Measurements from ENCODE around the gene FAM98B. TPM values are rescaled to one million over a fixed set of nuclear protein-coding genes. Genes with fewer than 3 reads are reported as not detected.

FAM98B gene
- total and polyA plus RNA-seq, 10 of the 15 experiments (the other 5 are each of a cell fraction or from before 2014, with no cell fraction given) = 1.3 to 36.7 (median 10.9) TPM

DNA sequence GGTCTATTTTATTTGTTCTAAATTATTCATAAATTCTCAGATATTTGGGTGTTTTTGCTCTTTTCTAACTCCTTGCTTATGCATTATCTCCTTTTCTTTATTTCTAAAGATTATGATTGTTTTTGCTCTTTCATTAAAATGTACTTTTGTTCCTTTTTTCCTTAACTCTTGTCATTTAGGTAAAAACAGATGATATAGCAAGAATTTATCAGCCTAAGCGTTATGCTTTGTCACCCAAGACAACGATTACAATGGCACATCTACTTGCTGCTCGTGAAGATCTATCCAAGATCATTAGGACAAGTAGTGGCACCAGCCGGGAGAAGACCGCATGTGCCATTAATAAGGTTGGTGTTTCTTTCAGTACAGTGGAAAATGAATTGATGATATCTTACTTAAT lies 27.2 kb downstream of the FAM98B start:
- Histone ChIP-seq H3K4me2 (ENCODE audit: control insufficient read depth, insufficient read depth) (no peak overlapping the region), H4K20me1 (ENCODE audit: control insufficient read depth, insufficient read depth) (no peaks in the 10 kb centered on the region), H3K79me2 (ENCODE audit: control insufficient read depth, insufficient read depth, low read length) (no peaks in the 10 kb centered on the region), H2AFZ (ENCODE audit: control insufficient read depth, low read depth, low read length) (no peak overlapping the region), H3K9me3 (replicated peaks; ENCODE audit: control insufficient read depth, insufficient read depth, low read length) (no peaks in the 10 kb centered on the region), H3K4me3 (no peak overlapping the region), H3K27ac (ENCODE audit: control insufficient read depth, insufficient read depth) (no peak overlapping the region), H3K27me3 (replicated peaks in 1 of 2; ENCODE audit: control insufficient read depth in 2 of 2, insufficient read depth in 2 of 2, low read length in 1 of 2) (no peaks in the 10 kb centered on the region), H3K9ac (ENCODE audit: control insufficient read depth, insufficient read depth, low read length) (no peak overlapping the region), H3K36me3 (ENCODE audit: control insufficient read depth in 2 of 2, insufficient read depth in 2 of 2, low read length in 1 of 2) (peaks cover 0 to 20% of the 10 kb centered on the region in 2 experiments; a peak in 3 of 4 replicates), H3K4me1 (ENCODE audit: control insufficient read depth, insufficient read depth, low read length) (no peaks in the 10 kb centered on the region)
- BruUV-seq (replicated peaks) = no TSS peak
- WGBS (ENCODE audit: insufficient coverage, insufficient replicate concordance, low lambda C conversion rate, missing lambda C conversion rate) = 100% methylated on average over 5 of the region's 5 CpGs
- POLR2A ChIA-PET = no interaction called here
- FAIRE-seq = no peak
- RAD21 ChIA-PET (ENCODE audit: unreplicated experiment) = interaction anchor here (2.1 kb wide), 1 partner anchor 209 kb away, joined by 11 read pairs; no protein-coding TSS in a partner anchor
- ATAC-seq = no peak
- no peak for DNase-seq (ENCODE audit: low read depth, low spot score)
- in situ Hi-C loops (cut with MboI) (no loop called here), intact Hi-C loops (cut with micrococcal nuclease; ENCODE audit: unreplicated experiment) (no loop called here)
- CTCF ChIA-PET = interaction anchor here (1.6 to 2.3 kb wide), 3 partner anchors 203 to 218 kb away, joined by 7 to 16 read pairs (median 12); no protein-coding TSS in a partner anchor
- TF ChIP-seq BHLHE40 (IDR thresholded peaks at IDR 0.05; ENCODE audit: borderline replicate concordance in 1 of 2, low read depth in 2 of 2, low read length in 1 of 2) (no peak), MEF2B (IDR thresholded peaks at IDR 0.05; ENCODE audit: partially characterized antibody, poor library complexity, severe bottlenecking) (no peak), YBX1 (IDR thresholded peaks at IDR 0.05) (no peak)
- TF ChIP-seq, protein P1, sequence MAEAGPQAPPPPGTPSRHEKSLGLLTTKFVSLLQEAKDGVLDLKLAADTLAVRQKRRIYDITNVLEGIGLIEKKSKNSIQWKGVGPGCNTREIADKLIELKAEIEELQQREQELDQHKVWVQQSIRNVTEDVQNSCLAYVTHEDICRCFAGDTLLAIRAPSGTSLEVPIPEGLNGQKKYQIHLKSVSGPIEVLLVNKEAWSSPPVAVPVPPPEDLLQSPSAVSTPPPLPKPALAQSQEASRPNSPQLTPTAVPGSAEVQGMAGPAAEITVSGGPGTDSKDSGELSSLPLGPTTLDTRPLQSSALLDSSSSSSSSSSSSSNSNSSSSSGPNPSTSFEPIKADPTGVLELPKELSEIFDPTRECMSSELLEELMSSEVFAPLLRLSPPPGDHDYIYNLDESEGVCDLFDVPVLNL (IDR thresholded peaks at IDR 0.05; ENCODE audit: low read depth, low read length) = no peak
- SMC1A ChIA-PET (ENCODE audit: uncharacterized antibody, unreplicated experiment) = interaction anchor here (1.1 to 2.1 kb wide), 5 partner anchors 9 to 218 kb away, joined by 4 to 10 read pairs (median 6); no protein-coding TSS in a partner anchor

DNA sequence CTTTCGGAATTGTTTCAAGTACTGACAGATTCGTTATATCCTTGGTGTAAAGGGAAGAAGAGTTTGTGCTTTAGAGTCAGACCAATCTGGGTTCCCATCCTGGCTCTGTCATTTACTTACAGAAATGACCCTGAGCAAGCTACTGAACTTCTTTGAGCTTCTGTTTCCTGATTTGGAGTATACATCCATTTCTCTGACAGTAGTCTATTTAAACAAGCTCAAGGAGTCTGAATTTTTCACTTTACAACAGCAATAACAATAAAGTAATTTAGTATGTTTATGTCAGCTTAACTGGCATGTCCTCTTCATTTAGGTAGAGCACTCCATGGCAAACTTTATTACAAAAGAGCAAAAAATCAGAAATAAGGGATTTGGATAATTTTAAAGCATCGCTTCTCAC lies 27.8 kb downstream of the FAM98B start:
- POLR2A ChIA-PET = no interaction called here
- H3K4me3 ChIP-seq = no peak overlapping the region
- H3K4me1 ChIP-seq (ENCODE audit: control insufficient read depth, insufficient read depth, low read length) = no peaks in the 10 kb centered on the region
- CTCF ChIA-PET = interaction anchor here (1.4 to 2.3 kb wide), 4 partner anchors 15 to 217 kb away, joined by 3 to 16 read pairs (median 10); no protein-coding TSS in a partner anchor
- H3K27me3 ChIP-seq (replicated peaks in 1 of 2; ENCODE audit: control insufficient read depth in 2 of 2, insufficient read depth in 2 of 2, low read length in 1 of 2) = no peaks in the 10 kb centered on the region
- H4K20me1 ChIP-seq (ENCODE audit: control insufficient read depth, insufficient read depth) = no peaks in the 10 kb centered on the region
- peaks cover 0 to 24% of the 10 kb centered on the region in 2 experiments for H3K36me3 ChIP-seq (ENCODE audit: control insufficient read depth in 2 of 2, insufficient read depth in 2 of 2, low read length in 1 of 2)
- RAD21 ChIA-PET (ENCODE audit: unreplicated experiment) = interaction anchor here (1.3 to 2.1 kb wide), 2 partner anchors 143 to 209 kb away, joined by 3 to 11 read pairs; no protein-coding TSS in a partner anchor
- no peak for ATAC-seq
- SMC1A ChIA-PET (ENCODE audit: uncharacterized antibody, unreplicated experiment) = interaction anchor here (0.7 to 2.1 kb wide), 9 partner anchors 9 to 217 kb away, joined by 3 to 10 read pairs (median 4); no protein-coding TSS in a partner anchor
- in situ Hi-C loops (cut with MboI) (no loop called here), intact Hi-C loops (cut with micrococcal nuclease; ENCODE audit: unreplicated experiment) (no loop called here)
- no peaks in the 10 kb centered on the region for H3K79me2 ChIP-seq (ENCODE audit: control insufficient read depth, insufficient read depth, low read length)
- no peak for FAIRE-seq
- no peaks in the 10 kb centered on the region for H3K9me3 ChIP-seq (replicated peaks; ENCODE audit: control insufficient read depth, insufficient read depth, low read length)
- H3K4me2 ChIP-seq (ENCODE audit: control insufficient read depth, insufficient read depth) = no peak overlapping the region
- no peak for DNase-seq (ENCODE audit: low read depth, low spot score)
- H3K27ac ChIP-seq (ENCODE audit: control insufficient read depth, insufficient read depth) = no peak overlapping the region
- no peak overlapping the region for H3K9ac ChIP-seq (ENCODE audit: control insufficient read depth, insufficient read depth, low read length)
- H2AFZ ChIP-seq (ENCODE audit: control insufficient read depth, low read depth, low read length) = no peak overlapping the region
- no TSS peak for BruUV-seq (replicated peaks)
- 99% methylated on average over 3 of the region's 3 CpGs for WGBS (ENCODE audit: insufficient coverage, insufficient replicate concordance, low lambda C conversion rate, missing lambda C conversion rate)
- TF ChIP-seq, protein P2, sequence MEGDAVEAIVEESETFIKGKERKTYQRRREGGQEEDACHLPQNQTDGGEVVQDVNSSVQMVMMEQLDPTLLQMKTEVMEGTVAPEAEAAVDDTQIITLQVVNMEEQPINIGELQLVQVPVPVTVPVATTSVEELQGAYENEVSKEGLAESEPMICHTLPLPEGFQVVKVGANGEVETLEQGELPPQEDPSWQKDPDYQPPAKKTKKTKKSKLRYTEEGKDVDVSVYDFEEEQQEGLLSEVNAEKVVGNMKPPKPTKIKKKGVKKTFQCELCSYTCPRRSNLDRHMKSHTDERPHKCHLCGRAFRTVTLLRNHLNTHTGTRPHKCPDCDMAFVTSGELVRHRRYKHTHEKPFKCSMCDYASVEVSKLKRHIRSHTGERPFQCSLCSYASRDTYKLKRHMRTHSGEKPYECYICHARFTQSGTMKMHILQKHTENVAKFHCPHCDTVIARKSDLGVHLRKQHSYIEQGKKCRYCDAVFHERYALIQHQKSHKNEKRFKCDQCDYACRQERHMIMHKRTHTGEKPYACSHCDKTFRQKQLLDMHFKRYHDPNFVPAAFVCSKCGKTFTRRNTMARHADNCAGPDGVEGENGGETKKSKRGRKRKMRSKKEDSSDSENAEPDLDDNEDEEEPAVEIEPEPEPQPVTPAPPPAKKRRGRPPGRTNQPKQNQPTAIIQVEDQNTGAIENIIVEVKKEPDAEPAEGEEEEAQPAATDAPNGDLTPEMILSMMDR (IDR thresholded peaks at IDR 0.05 in 2 of 3, conservative IDR thresholded peaks at IDR 0.05 in 1 of 3; ENCODE audit: control insufficient read depth in 2 of 3, extremely low read depth in 1 of 3, insufficient read depth in 1 of 3, low read depth in 3 of 3, low read length in 3 of 3) = no peak
- no peak for TF ChIP-seq FOXM1 (IDR thresholded peaks at IDR 0.05; ENCODE audit: low read depth, low read length)
- TF ChIP-seq, protein P3, sequence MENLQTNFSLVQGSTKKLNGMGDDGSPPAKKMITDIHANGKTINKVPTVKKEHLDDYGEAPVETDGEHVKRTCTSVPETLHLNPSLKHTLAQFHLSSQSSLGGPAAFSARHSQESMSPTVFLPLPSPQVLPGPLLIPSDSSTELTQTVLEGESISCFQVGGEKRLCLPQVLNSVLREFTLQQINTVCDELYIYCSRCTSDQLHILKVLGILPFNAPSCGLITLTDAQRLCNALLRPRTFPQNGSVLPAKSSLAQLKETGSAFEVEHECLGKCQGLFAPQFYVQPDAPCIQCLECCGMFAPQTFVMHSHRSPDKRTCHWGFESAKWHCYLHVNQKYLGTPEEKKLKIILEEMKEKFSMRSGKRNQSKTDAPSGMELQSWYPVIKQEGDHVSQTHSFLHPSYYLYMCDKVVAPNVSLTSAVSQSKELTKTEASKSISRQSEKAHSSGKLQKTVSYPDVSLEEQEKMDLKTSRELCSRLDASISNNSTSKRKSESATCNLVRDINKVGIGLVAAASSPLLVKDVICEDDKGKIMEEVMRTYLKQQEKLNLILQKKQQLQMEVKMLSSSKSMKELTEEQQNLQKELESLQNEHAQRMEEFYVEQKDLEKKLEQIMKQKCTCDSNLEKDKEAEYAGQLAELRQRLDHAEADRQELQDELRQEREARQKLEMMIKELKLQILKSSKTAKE (IDR thresholded peaks at IDR 0.05; ENCODE audit: low read depth, poor library complexity, severe bottlenecking) = no peak
- no peak for TF ChIP-seq SREBF1 (IDR thresholded peaks at IDR 0.05; ENCODE audit: low read length)
- TF ChIP-seq CHD1 (IDR thresholded peaks at IDR 0.05; ENCODE audit: low read depth, low read length) = no peak
- TF ChIP-seq GATAD2B (conservative IDR thresholded peaks at IDR 0.05; ENCODE audit: low read depth) = no peak
- no peak for TF ChIP-seq JUND (IDR thresholded peaks at IDR 0.05; ENCODE audit: low read depth, low read length)
- no peak for TF ChIP-seq ZNF207 (IDR thresholded peaks at IDR 0.05; ENCODE audit: borderline replicate concordance)

Measured in GM12878 (cell line).